BJ (cell line): ENCODE results near the gene MAGI1. TPM values are rescaled to one million over a fixed set of nuclear protein-coding genes. Genes with fewer than 3 reads are reported as not detected.

ENCODE experiments used
- CTCF ChIA-PET: fragments of 350-600 bp; formaldehyde crosslinking; extraction: SDS; loops from one replicate; lab custom pipeline; 2021; ENCODE audit warnings: antibody characterized with exemption, inconsistent platforms; lab: Yijun Ruan, JAX
- POLR2A ChIA-PET: fragments of 300-600 bp; sonication (Branson Sonifier 250); formaldehyde crosslinking; extraction: SDS; loops from one replicate; lab custom pipeline; 2021; ENCODE audit warnings: antibody characterized with exemption; lab: Charles Lee
- DNase-seq: peaks from one replicate; pipeline ENCODE4 v3.0.0-alpha.2; 2011; ENCODE audit warnings: low read depth
- H3K27me3 ChIP-seq: 2 replicates; pipeline ENCODE4 v1.6.0; 2011; ENCODE audit warnings: low read length; ENCODE audit not compliant: control insufficient read depth, insufficient read depth
- H3K36me3 ChIP-seq: 2 replicates; pipeline ENCODE4 v1.5.1; 2011; ENCODE audit warnings: low read length; ENCODE audit not compliant: control insufficient read depth, insufficient read depth
- H3K4me3 ChIP-seq: 2 replicates; pipeline ENCODE4 v1.5.1; 2011; ENCODE audit warnings: low read depth, mild to moderate bottlenecking, control low read depth, low read length
- polyA plus RNA-seq: library from polyadenylated mRNA; depleted of rRNA; stranded (reverse); fragments of >200 nt; gene quantifications from 2 replicates; pipeline ENCODE4 v1.2.3, GENCODE V29; 2011
- TF ChIP-seq, protein P1 (sequence below): IDR thresholded peaks from 2 replicates; pipeline ENCODE4 v1.5.1; 2011; ENCODE audit warnings: low read depth, mild to moderate bottlenecking, control low read depth, inconsistent platforms, low read length, moderate library complexity; ENCODE audit not compliant: insufficient read depth

MAGI1 gene
- polyA plus RNA-seq, 1 experiment = 14.4 TPM

DNA sequence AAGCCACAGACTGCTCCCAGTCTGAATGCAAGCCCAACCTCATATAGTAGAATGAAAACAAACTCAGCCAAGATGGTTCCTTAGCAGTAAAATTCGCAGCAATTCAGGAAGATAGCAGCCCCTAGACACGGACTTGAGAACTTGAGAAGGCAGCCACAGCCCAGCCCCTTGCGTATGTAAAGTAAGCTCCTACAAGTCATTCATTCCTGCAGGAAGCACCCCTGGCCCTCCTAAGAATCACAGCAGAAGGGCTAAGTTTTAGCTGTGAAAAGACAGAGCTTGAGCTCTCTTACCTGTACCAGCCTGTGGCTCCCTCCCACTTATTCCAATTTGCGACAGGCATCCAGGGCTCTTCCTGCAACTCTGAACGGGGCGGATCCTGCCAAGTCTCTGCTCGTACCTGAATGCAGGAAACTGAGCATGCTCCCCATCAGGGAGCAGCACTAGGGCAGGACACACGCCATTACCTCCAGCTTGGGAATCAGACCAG, 136.4 kb downstream of the MAGI1 start:
- TF ChIP-seq, protein P1, sequence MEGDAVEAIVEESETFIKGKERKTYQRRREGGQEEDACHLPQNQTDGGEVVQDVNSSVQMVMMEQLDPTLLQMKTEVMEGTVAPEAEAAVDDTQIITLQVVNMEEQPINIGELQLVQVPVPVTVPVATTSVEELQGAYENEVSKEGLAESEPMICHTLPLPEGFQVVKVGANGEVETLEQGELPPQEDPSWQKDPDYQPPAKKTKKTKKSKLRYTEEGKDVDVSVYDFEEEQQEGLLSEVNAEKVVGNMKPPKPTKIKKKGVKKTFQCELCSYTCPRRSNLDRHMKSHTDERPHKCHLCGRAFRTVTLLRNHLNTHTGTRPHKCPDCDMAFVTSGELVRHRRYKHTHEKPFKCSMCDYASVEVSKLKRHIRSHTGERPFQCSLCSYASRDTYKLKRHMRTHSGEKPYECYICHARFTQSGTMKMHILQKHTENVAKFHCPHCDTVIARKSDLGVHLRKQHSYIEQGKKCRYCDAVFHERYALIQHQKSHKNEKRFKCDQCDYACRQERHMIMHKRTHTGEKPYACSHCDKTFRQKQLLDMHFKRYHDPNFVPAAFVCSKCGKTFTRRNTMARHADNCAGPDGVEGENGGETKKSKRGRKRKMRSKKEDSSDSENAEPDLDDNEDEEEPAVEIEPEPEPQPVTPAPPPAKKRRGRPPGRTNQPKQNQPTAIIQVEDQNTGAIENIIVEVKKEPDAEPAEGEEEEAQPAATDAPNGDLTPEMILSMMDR = no peak
- DNase-seq = no peak
- CTCF ChIA-PET = interaction anchor here (0.5 kb wide), 1 partner anchor 36 kb away, joined by 4 read pairs; no protein-coding TSS in a partner anchor
- Histone ChIP-seq H3K27me3 (no peaks in the 10 kb centered on the region), H3K36me3 (no peaks in the 10 kb centered on the region), H3K4me3 (no peak overlapping the region)
- POLR2A ChIA-PET = no interaction called here

DNA sequence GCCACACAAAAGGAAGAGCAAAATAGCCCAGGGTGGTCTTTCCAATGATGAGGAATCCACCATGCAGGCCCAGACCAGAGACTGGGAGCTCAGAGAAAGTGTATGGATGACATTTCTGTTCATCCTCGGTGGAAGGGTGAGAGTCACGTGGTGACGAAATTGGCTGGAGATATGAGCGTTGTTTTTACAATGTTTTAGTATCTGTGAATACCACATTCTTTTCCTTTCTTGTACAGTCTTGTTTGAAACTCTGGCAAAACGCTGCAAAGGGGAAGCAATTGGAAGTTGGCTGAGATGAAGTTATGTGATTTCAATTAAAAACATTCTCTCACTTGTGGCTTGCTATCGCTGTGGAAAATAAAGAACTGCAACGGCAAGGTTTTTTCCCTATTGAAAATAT, 137.5 kb downstream of the MAGI1 start:
- TF ChIP-seq, protein P1 = no peak
- no peaks in the 10 kb centered on the region for H3K27me3 ChIP-seq
- H3K36me3 ChIP-seq = no peaks in the 10 kb centered on the region
- ChIA-PET CTCF (no interaction called here), POLR2A (no interaction called here)
- no peak overlapping the region for H3K4me3 ChIP-seq
- DNase-seq = no peak

DNA sequence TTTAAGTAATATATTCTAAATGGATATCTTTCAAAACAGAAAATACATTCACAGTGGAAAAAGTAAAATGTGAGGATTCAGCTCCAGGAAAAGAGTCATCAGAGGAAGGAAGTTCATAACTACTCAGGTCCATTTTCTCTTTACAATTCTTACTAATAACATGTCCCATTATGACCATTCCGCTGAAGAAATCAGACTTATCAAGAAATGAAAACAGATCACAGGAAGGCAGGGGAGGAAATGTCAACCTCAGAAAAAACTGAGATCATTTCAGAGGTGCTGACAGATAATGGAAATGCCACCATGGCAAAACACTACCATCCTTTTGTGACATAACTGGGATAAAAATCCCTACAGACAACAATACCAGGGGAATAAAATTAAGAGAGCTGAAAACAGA, 139.5 kb downstream of the MAGI1 start:
- no peaks in the 10 kb centered on the region for H3K27me3 ChIP-seq
- no peaks in the 10 kb centered on the region for H3K36me3 ChIP-seq
- ChIA-PET CTCF (no interaction called here), POLR2A (no interaction called here)
- TF ChIP-seq, protein P1 = no peak
- no peak overlapping the region for H3K4me3 ChIP-seq
- DNase-seq = no peak

DNA sequence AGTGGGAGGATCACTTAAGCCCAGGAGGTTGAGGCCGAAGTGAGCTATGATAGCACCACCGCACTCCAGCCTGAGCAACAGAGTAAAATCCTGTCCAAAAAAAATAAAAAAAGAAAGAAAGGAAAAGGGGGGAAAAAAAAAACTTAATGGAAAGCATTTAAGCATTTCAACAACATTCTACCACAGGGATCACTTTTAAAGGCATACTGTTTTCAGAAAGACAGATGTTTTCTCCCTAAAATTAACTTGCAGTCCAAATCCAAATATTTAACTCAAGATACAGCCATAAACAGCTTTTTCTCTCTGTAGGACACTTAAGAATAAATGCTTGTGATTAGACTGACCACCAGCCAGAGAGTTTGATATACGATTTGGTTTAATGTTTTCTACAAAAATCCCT, 141.0 kb downstream of the MAGI1 start:
- TF ChIP-seq, protein P1 = no peak
- no peak overlapping the region for H3K4me3 ChIP-seq
- CTCF ChIA-PET = interaction anchor here (0.6 to 0.9 kb wide), 4 partner anchors 14 to 138 kb away, joined by 3 to 5 read pairs (median 3); no protein-coding TSS in a partner anchor

DNA sequence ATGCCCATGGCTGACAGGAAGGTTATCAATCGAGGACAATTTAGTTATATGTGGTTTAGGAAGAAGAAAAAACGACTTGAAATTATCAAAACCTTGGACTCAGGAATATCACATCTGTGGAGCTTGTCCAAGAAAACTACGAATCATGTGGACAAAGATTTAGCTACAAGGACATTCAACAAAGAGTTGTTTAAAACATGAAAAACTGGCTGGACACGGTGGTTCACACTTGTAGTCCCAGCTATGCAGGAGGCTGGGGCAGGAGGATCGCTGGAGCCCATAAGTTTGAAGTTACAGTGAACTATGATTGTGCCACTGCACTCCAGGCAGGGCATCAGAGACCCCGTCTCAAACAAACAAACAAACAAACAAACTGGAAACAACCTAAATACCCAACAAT, 142.4 kb downstream of the MAGI1 start:
- TF ChIP-seq, protein P1 = no peak
- Histone ChIP-seq H3K4me3 (no peak overlapping the region), H3K36me3 (no peaks in the 10 kb centered on the region), H3K27me3 (no peaks in the 10 kb centered on the region)
- ChIA-PET CTCF (no interaction called here), POLR2A (no interaction called here)
- no peak for DNase-seq

More for the DNA sequence above, 141.0 kb downstream of the MAGI1 start:
- no peaks in the 10 kb centered on the region for H3K36me3 ChIP-seq
- H3K27me3 ChIP-seq = no peaks in the 10 kb centered on the region
- POLR2A ChIA-PET = no interaction called here
- no peak for DNase-seq
